Measurements from ENCODE around the gene KCNQ1OT1. TPM values are rescaled to one million over a fixed set of nuclear protein-coding genes. Genes with fewer than 3 reads are reported as not detected.

Gene KCNQ1OT1
- total and polyA plus RNA-seq, 10 donors = 0.02 to 3.1 (median 1.7) TPM

- WGBS, 5 donors = 87 to 93% (median 89%) methylated on average over 25 of the region's 25 CpGs
Observed at GRCh38 chr11:2587976-2588748, 111.6 kb downstream of the KCNQ1OT1 start.

GRCh38 chr11:2587132-2587930, 112.5 kb downstream of the KCNQ1OT1 start:
- intact Hi-C loops (cut with DNase I; ENCODE audit: low total_unique reads) = no loop called here
- WGBS, 5 donors = 94 to 97% (median 95%) methylated on average over 15 to 20 of the region's 20 CpGs
- no peaks in the 10 kb centered on the region for H3K9me3 ChIP-seq
- H3K27me3 ChIP-seq (replicated peaks in 1 of 7) = no peaks in the 10 kb centered on the region
- no peaks in the 10 kb centered on the region for H3K4me1 ChIP-seq
- H3K27ac ChIP-seq = no peak overlapping the region
- no peak overlapping the region for H3K4me3 ChIP-seq
- no peak for TF ChIP-seq POLR2AphosphoS5 (IDR thresholded peaks at IDR 0.05)
- no peak for TF ChIP-seq POLR2A (IDR thresholded peaks at IDR 0.05)
- no peak for TF ChIP-seq CTCF (IDR thresholded peaks at IDR 0.05 in 8 of 11, conservative IDR thresholded peaks at IDR 0.05 in 3 of 11)
- peaks cover 0 to 72% (median 0%) of the 10 kb centered on the region in 6 donors for H3K36me3 ChIP-seq
- DNase-seq = peak; percentile 66

More at GRCh38 chr11:2587976-2588748, 111.6 kb downstream of the KCNQ1OT1 start:
- Histone ChIP-seq H3K27me3 (replicated peaks in 1 of 7) (no peaks in the 10 kb centered on the region), H3K4me3 (no peak overlapping the region), H3K36me3 (peaks cover 0 to 73% (median 0%) of the 10 kb centered on the region in 6 donors), H3K4me1 (no peaks in the 10 kb centered on the region), H3K27ac (no peak overlapping the region), H3K9me3 (no peaks in the 10 kb centered on the region)
- intact Hi-C loops (cut with DNase I; ENCODE audit: low total_unique reads) = no loop called here
- TF ChIP-seq POLR2AphosphoS5 (IDR thresholded peaks at IDR 0.05) = no peak
- TF ChIP-seq POLR2A (IDR thresholded peaks at IDR 0.05) = no peak
- no peak for TF ChIP-seq CTCF (IDR thresholded peaks at IDR 0.05 in 8 of 11, conservative IDR thresholded peaks at IDR 0.05 in 3 of 11)
- DNase-seq = peak; percentile 55

GRCh38 chr11:2586793-2587131, 113.0 kb downstream of the KCNQ1OT1 start:
- intact Hi-C loops (cut with DNase I; ENCODE audit: low total_unique reads) = no loop called here
- Histone ChIP-seq H3K4me1 (no peaks in the 10 kb centered on the region), H3K9me3 (no peaks in the 10 kb centered on the region), H3K4me3 (no peak overlapping the region), H3K36me3 (peaks cover 0 to 67% (median 0%) of the 10 kb centered on the region in 6 donors), H3K27ac (no peak overlapping the region), H3K27me3 (replicated peaks in 1 of 7) (no peaks in the 10 kb centered on the region)
- WGBS, 5 donors = 83 to 94% (median 89%) methylated on average over 3 to 5 of the region's 5 CpGs
- TF ChIP-seq POLR2A (IDR thresholded peaks at IDR 0.05) = no peak
- no peak for TF ChIP-seq CTCF (IDR thresholded peaks at IDR 0.05 in 8 of 11, conservative IDR thresholded peaks at IDR 0.05 in 3 of 11)
- no peak for TF ChIP-seq POLR2AphosphoS5 (IDR thresholded peaks at IDR 0.05)
- DNase-seq = no peak
